BLaER1 (cell line): ENCODE measurements around the gene MRFAP1.
"Not testable (repeated sequence)": the region's sequence is repeated elsewhere in the genome, so short reads cannot be mapped to it uniquely, and the experiment has no call there.

ENCODE experiments used
- H3K27ac ChIP-seq: shearing (Covaris generic); formaldehyde crosslinking; 2 replicates; pipeline ENCODE4 v1.8.1; 2022
- H3K27me3 ChIP-seq: shearing (Covaris generic); formaldehyde crosslinking; 2 replicates; pipeline ENCODE4 v1.8.1; 2022
- H3K36me3 ChIP-seq: shearing (Covaris generic); formaldehyde crosslinking; 2 replicates; pipeline ENCODE4 v1.8.1; 2022
- H3K4me1 ChIP-seq: shearing (Covaris generic); formaldehyde crosslinking; 2 replicates; pipeline ENCODE4 v1.8.1; 2022
- H3K4me2 ChIP-seq: shearing (Covaris generic); formaldehyde crosslinking; 2 replicates; pipeline ENCODE4 v1.8.1; 2022
- H3K4me3 ChIP-seq: shearing (Covaris generic); formaldehyde crosslinking; 2 replicates; pipeline ENCODE4 v1.8.1; 2022
- H3K9ac ChIP-seq: shearing (Covaris generic); formaldehyde crosslinking; 2 replicates; pipeline ENCODE4 v1.8.1; 2022
- H3K9me3 ChIP-seq: shearing (Covaris generic); formaldehyde crosslinking; 2 replicates; pipeline ENCODE4 v1.8.1; 2022
- H4K20me1 ChIP-seq: shearing (Covaris generic); formaldehyde crosslinking; 2 replicates; pipeline ENCODE4 v1.8.1; 2022
- Cebpa-rat ChIP-seq: shearing (Covaris generic); IDR thresholded peaks from 2 replicates; pipeline ENCODE4 v1.8.1; 2022

MRFAP1 gene

GRCh38 chr4:6662591-6662990 is 22.1 kb downstream of the MRFAP1 start:
- H3K36me3 ChIP-seq: no peaks in the 10 kb centered on the region
- H3K4me2 ChIP-seq: 0 out of 2 replicates have a peak overlapping the region, but pooled peaks have one; percentile 20
- H3K27ac ChIP-seq: no peak overlapping the region
- H3K4me3 ChIP-seq: no peak overlapping the region
- no peak for TF ChIP-seq Cebpa-rat
- H3K9me3 ChIP-seq: peaks cover 9% of the 10 kb centered on the region; the same call in 1 of the 2 replicates
- H3K4me1 ChIP-seq: peaks cover 46% of the 10 kb centered on the region
- H3K9ac ChIP-seq: no peak overlapping the region
- H4K20me1 ChIP-seq: peaks cover 24% of the 10 kb centered on the region
- peaks cover 33% of the 10 kb centered on the region for H3K27me3 ChIP-seq

DNA sequence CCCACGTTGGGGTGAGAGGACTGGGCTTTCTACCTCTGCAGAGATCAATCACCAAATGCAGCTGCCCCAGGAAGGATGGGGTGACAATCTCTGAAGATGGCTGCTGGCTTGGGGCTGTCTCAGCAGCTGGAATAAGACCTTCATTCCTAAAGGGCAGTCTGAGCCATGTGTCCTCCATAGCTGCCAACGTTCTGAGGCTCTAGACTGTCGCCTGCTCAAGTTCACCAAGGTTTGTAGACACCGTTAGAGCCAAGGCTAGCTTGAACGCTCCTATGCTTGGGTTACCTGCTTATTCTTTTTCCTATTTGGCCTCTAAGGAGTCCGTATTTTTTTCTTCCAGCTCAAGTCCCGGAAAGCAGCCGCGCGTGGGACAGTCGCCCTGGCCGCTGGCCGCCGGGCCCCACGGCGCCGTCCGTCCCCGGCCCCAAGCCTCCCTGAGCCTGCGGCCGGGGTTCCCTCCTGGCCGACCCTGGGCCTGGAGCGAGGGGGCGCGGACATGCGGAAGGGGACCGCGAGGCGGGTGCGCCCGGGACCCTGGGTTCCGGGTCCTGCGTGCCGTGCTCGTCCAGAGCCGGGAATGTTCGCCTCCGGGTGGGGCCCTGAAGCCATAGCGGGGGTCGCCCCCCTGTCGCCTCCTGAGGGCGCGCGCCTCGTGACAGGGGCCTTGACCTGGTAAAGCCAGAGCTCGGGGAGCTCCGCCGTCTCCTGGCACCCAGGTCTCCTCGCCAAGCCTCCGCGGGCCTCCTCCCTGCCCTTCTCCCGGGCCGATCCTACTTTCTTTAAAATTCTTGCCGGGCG is 23.3 kb downstream of the MRFAP1 start:
- Histone ChIP-seq H3K9me3 (peaks cover 5% of the 10 kb centered on the region; the same call in 1 of the 2 replicates), H3K36me3 (no peaks in the 10 kb centered on the region; the same call in 1 of the 2 replicates), H3K4me3 (no peak overlapping the region), H3K27ac (no peak overlapping the region), H4K20me1 (peaks cover 19% of the 10 kb centered on the region), H3K4me1 (peaks cover 40% of the 10 kb centered on the region), H3K9ac (no peak overlapping the region), H3K4me2 (no peak overlapping the region), H3K27me3 (peaks cover 21% of the 10 kb centered on the region)
- TF ChIP-seq Cebpa-rat: no peak

DNA sequence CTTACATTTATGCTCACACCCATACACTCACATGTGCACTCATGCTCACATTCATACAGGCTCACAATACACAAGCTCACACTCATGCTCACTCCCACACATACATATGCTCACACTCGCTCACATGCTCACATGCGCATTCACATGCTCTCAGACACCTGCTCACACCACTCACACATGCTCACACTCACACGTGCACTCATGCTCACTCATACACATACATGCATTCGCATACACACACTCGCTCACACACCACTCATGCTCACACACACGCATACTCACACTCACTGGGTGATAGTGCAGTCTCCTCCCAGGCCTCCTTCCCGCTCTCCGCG is 24.8 kb downstream of the MRFAP1 start:
- no peak for TF ChIP-seq Cebpa-rat
- H3K36me3 ChIP-seq: peaks cover 2% of the 10 kb centered on the region; the same call in 1 of the 2 replicates
- H3K27me3 ChIP-seq: peaks cover 6% of the 10 kb centered on the region
- H3K4me1 ChIP-seq: peaks cover 33% of the 10 kb centered on the region
- H3K9ac ChIP-seq: no peak overlapping the region
- H3K4me3 ChIP-seq: no peak overlapping the region
- 0 out of 2 replicates have a peak, but pooled peaks cover 6% of the 10 kb centered on the region for H4K20me1 ChIP-seq
- H3K27ac ChIP-seq: no peak overlapping the region
- H3K4me2 ChIP-seq: no peak overlapping the region
- 0 out of 2 replicates have a peak, but pooled peaks cover 3% of the 10 kb centered on the region for H3K9me3 ChIP-seq

DNA sequence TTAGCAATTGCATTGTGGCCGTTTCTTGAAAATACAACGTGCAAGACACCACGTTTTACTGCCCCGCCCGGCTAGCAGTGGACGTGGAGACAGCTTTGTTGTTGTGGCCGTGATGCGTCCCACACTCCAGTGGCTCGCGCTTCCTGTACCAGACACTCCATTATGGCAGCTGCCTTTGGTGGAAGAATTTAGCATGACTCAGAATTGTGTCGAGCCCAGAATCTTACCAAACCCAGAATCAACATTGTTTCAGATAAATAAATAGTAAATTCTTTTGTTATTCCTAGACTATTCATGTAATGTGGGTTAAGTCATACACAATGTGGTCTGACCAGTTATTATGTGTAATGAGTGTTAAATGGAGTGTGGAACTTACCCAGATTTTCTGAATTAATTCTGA is 27.9 kb downstream of the MRFAP1 start:
- H3K27ac ChIP-seq: no peak overlapping the region
- 0 out of 2 replicates have a peak, but pooled peaks cover under 1% of the 10 kb centered on the region for H4K20me1 ChIP-seq
- TF ChIP-seq Cebpa-rat: no peak
- H3K4me2 ChIP-seq: no peak overlapping the region
- peaks cover 8% of the 10 kb centered on the region; the same call in 1 of the 2 replicates for H3K36me3 ChIP-seq
- 0 out of 2 replicates have a peak, but pooled peaks cover 4% of the 10 kb centered on the region for H3K27me3 ChIP-seq
- H3K4me1 ChIP-seq: peaks cover 6% of the 10 kb centered on the region
- peaks cover 7% of the 10 kb centered on the region; the same call in 1 of the 2 replicates for H3K9me3 ChIP-seq
- no peak overlapping the region for H3K9ac ChIP-seq
- no peak overlapping the region for H3K4me3 ChIP-seq

DNA sequence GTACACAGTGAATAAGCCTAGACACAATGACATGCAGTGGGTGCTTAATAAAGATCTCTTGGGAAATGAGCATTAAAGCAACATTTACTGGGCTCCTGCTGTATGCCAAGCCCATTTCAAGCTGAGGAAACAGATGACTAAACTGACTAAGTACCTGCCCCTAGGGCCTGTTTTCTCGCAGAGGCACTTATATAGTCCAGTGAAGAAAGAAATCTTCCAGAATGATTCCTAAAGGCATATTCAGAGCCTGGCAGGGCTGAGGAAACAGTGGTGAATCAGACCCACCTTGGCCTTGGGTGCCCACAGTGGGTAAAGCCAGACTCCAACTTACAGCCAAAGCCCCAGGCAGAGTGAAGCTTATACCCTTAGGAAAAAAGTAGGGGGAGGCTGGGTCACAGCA is 31.2 kb downstream of the MRFAP1 start:
- Histone ChIP-seq H3K9ac (no peak overlapping the region), H3K4me3 (no peak overlapping the region), H3K4me2 (no peak overlapping the region), H3K27me3 (no peaks in the 10 kb centered on the region), H3K4me1 (peaks cover 20% of the 10 kb centered on the region), H4K20me1 (peaks cover 25% of the 10 kb centered on the region), H3K9me3 (peaks cover 4% of the 10 kb centered on the region; the same call in 1 of the 2 replicates), H3K36me3 (peaks cover 22% of the 10 kb centered on the region), H3K27ac (no peak overlapping the region)
- no peak for TF ChIP-seq Cebpa-rat

DNA sequence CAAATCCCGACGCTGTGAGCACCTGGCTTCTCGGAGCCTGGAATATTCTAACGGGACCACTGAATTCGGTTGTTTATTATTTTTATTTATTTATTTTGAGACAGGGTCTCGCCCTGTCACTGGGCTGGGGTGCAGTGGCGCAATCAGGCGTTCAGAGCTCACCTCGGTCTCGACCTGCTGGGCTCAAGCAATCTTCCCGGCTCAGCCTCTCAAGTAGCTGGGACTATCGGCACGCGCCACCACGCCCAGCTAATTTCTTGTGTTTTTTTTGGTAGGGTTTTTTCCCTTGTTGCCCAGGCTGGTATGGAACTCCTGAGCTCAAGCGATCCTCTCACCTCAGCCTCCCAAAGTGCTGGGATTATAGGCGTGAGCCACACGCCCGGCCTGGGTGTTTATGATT is 31.6 kb downstream of the MRFAP1 start:
- TF ChIP-seq Cebpa-rat: no peak
- no peak overlapping the region for H3K4me3 ChIP-seq
- H3K9me3 ChIP-seq: peaks cover 4% of the 10 kb centered on the region; the same call in 1 of the 2 replicates
- H3K9ac ChIP-seq: no peak overlapping the region
- peaks cover 26% of the 10 kb centered on the region for H3K36me3 ChIP-seq
- peaks cover 25% of the 10 kb centered on the region for H3K4me1 ChIP-seq
- H3K4me2 ChIP-seq: no peak overlapping the region
- H3K27me3 ChIP-seq: no peaks in the 10 kb centered on the region
- no peak overlapping the region for H3K27ac ChIP-seq
- peaks cover 30% of the 10 kb centered on the region for H4K20me1 ChIP-seq

DNA sequence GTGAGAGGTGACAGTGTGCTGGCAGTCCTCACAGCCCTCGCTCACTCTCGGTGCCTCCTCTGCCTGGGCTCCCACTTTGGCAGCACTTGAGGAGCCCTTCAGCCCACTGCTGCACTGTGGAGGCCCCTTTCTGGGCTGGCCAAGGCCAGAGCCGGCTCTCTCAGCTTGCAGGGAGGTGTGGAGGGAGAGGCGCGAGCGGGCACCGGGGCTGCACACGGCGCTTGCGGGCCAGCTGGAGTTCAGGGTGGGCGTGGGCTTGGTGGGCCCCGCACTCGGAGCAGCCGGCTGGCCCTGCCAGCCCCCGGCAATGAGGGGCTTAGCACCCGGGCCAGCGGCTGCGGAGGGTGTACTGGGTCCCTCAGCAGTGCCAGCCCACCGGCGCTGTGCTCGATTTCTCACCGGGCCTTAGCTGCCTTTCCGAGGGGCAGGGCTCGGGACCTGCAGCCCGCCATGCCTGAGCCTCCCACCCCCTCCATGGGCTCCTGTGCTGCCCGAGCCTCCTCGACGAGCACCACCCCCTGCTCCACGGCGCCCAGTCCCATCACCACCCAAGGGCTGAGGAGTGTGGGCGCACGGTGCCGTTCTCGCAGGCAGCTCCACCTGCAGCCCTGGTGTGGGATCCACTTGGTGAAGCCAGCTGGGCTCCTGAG is 32.2 kb downstream of the MRFAP1 start:
- peak overlapping the region; percentile 95; the same call in 1 of the 2 replicates for H3K4me2 ChIP-seq

GRCh38 chr4:6673191-6673659 is 32.7 kb downstream of the MRFAP1 start:
- not testable (repeated sequence) for H3K27me3 ChIP-seq, H3K9me3 ChIP-seq
- H3K9ac ChIP-seq: peak overlapping the region; percentile 95
- H3K27ac ChIP-seq: peak overlapping the region; percentile 95
- peak overlapping the region; percentile 88 for H3K4me3 ChIP-seq
- H3K4me1 ChIP-seq: peaks cover 34% of the 10 kb centered on the region
- H3K36me3 ChIP-seq: peaks cover 27% of the 10 kb centered on the region
- peak overlapping the region; percentile 95 for H3K4me2 ChIP-seq
- H4K20me1 ChIP-seq: peaks cover 40% of the 10 kb centered on the region

More for the DNA sequence above, 32.2 kb downstream of the MRFAP1 start:
- H3K9ac ChIP-seq, H3K9me3 ChIP-seq, H3K27ac ChIP-seq, H3K27me3 ChIP-seq: not testable (repeated sequence)
- Histone ChIP-seq H3K4me3 (peak overlapping the region; percentile 88; the same call in 1 of the 2 replicates), H3K4me1 (peaks cover 30% of the 10 kb centered on the region), H3K36me3 (peaks cover 26% of the 10 kb centered on the region), H4K20me1 (peaks cover 35% of the 10 kb centered on the region)

DNA sequence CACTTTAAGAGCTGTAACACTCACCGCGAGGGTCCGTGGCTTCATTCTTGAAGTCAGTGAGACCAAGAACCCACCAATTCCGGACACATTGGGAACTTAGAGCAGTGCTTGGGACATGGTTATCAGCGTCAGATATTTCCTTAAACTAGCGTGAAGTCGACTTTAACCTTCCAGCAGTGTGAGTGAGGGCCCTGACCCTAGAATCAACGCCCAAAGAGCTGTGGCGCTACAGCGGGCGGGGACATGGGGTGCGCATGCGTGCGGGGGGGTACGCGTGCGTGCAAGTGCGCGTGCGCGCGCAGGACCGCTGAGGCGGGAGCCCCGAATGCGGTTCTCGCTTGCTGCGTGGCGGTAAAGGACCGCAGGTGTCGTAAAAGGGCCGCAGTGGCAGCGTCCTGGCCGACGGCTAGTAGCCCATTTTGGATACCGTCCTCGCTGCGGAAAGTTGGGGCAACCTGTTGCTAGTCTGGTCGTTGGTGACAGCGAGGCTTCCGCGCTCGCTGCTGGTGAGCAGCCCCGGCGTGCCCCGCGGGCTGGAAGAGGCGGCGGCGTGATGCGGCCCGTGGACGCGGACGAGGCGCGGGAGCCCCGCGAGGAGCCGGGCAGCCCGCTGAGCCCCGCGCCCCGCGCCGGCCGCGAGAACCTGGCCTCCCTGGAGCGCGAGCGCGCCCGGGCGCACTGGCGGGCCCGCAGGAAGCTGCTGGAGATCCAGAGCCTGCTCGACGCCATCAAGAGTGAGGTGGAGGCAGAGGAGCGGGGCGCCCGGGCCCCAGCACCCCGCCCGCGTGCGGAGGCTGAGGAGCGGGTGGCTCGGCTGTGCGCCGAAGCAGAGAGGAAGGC is 33.4 kb downstream of the MRFAP1 start:
- peak overlapping the region; percentile 88 for H3K4me3 ChIP-seq
- H3K4me1 ChIP-seq: peaks cover 41% of the 10 kb centered on the region
- H3K9ac ChIP-seq: peak overlapping the region; percentile 95
- TF ChIP-seq Cebpa-rat: no peak
- H3K9me3 ChIP-seq: peaks cover 4% of the 10 kb centered on the region; the same call in 1 of the 2 replicates
- H4K20me1 ChIP-seq: peaks cover 46% of the 10 kb centered on the region
- H3K36me3 ChIP-seq: peaks cover 34% of the 10 kb centered on the region
- peak overlapping the region; percentile 95 for H3K4me2 ChIP-seq
- H3K27ac ChIP-seq: peak overlapping the region; percentile 95
- no peaks in the 10 kb centered on the region for H3K27me3 ChIP-seq
